ENCODE measurements around the gene AMOT. TPM values are rescaled to one million over a fixed set of nuclear protein-coding genes. Genes with fewer than 3 reads are reported as not detected.

The AMOT gene
- total and polyA plus RNA-seq, 2 experiments from 2014 or later = 2.1 to 5.4 TPM

DNA sequence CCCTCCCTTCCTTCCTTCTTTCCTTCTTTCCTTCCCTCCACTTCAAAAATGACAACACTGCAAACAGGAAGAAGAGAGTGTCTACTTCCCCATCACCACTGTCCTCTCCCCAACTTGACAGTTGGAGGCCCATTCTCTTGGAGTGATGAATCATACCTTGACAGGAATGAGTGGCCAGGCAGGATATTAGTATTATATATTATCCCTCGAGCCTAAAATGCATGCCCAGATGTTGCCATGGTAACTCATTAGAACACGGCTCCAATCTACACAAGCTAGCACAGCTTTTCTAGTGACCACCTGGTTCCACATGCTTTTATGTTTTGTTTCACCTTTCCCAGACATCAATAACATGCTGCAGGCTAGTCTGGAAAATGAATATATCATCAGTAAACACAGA is 89.6 kb downstream of the AMOT start (continued):
- TF ChIP-seq, protein P1, sequence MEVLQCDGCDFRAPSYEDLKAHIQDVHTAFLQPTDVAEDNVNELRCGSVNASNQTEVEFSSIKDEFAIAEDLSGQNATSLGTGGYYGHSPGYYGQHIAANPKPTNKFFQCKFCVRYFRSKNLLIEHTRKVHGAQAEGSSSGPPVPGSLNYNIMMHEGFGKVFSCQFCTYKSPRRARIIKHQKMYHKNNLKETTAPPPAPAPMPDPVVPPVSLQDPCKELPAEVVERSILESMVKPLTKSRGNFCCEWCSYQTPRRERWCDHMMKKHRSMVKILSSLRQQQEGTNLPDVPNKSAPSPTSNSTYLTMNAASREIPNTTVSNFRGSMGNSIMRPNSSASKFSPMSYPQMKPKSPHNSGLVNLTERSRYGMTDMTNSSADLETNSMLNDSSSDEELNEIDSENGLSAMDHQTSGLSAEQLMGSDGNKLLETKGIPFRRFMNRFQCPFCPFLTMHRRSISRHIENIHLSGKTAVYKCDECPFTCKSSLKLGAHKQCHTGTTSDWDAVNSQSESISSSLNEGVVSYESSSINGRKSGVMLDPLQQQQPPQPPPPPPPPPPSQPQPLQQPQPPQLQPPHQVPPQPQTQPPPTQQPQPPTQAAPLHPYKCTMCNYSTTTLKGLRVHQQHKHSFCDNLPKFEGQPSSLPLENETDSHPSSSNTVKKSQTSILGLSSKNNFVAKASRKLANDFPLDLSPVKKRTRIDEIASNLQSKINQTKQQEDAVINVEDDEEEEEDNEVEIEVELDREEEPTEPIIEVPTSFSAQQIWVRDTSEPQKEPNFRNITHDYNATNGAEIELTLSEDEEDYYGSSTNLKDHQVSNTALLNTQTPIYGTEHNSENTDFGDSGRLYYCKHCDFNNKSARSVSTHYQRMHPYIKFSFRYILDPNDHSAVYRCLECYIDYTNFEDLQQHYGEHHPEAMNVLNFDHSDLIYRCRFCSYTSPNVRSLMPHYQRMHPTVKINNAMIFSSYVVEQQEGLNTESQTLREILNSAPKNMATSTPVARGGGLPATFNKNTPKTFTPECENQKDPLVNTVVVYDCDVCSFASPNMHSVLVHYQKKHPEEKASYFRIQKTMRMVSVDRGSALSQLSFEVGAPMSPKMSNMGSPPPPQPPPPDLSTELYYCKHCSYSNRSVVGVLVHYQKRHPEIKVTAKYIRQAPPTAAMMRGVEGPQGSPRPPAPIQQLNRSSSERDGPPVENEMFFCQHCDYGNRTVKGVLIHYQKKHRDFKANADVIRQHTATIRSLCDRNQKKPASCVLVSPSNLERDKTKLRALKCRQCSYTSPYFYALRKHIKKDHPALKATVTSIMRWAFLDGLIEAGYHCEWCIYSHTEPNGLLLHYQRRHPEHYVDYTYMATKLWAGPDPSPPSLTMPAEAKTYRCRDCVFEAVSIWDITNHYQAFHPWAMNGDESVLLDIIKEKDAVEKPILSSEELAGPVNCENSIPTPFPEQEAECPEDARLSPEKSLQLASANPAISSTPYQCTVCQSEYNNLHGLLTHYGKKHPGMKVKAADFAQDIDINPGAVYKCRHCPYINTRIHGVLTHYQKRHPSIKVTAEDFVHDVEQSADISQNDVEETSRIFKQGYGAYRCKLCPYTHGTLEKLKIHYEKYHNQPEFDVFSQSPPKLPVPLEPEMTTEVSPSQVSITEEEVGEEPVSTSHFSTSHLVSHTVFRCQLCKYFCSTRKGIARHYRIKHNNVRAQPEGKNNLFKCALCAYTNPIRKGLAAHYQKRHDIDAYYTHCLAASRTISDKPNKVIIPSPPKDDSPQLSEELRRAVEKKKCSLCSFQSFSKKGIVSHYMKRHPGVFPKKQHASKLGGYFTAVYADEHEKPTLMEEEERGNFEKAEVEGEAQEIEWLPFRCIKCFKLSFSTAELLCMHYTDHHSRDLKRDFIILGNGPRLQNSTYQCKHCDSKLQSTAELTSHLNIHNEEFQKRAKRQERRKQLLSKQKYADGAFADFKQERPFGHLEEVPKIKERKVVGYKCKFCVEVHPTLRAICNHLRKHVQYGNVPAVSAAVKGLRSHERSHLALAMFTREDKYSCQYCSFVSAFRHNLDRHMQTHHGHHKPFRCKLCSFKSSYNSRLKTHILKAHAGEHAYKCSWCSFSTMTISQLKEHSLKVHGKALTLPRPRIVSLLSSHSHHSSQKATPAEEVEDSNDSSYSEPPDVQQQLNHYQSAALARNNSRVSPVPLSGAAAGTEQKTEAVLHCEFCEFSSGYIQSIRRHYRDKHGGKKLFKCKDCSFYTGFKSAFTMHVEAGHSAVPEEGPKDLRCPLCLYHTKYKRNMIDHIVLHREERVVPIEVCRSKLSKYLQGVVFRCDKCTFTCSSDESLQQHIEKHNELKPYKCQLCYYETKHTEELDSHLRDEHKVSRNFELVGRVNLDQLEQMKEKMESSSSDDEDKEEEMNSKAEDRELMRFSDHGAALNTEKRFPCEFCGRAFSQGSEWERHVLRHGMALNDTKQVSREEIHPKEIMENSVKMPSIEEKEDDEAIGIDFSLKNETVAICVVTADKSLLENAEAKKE (CRISPR knock-in tag; IDR thresholded peaks at IDR 0.05) = no peak
- TF ChIP-seq JUNB (IDR thresholded peaks at IDR 0.05; ENCODE audit: unreplicated experiment) (no peak), REST (IDR thresholded peaks at IDR 0.05; ENCODE audit: unreplicated experiment) (no peak), CREB1 (CRISPR knock-in tag; IDR thresholded peaks at IDR 0.05; ENCODE audit: low read depth) (no peak), EZH2 (IDR thresholded peaks at IDR 0.05; ENCODE audit: low read depth, unreplicated experiment) (no peak), POLR2AphosphoS5 (IDR thresholded peaks at IDR 0.05; ENCODE audit: low read depth) (no peak), ZNF331 (CRISPR knock-in tag; IDR thresholded peaks at IDR 0.05; ENCODE audit: low read depth) (no peak)
- TF ChIP-seq, protein P2, sequence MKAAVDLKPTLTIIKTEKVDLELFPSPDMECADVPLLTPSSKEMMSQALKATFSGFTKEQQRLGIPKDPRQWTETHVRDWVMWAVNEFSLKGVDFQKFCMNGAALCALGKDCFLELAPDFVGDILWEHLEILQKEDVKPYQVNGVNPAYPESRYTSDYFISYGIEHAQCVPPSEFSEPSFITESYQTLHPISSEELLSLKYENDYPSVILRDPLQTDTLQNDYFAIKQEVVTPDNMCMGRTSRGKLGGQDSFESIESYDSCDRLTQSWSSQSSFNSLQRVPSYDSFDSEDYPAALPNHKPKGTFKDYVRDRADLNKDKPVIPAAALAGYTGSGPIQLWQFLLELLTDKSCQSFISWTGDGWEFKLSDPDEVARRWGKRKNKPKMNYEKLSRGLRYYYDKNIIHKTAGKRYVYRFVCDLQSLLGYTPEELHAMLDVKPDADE (IDR thresholded peaks at IDR 0.05) = no peak

All from GM23338 (cell line).